ENCODE data around the gene SDF4. TPM values are rescaled to one million over a fixed set of nuclear protein-coding genes. Genes with fewer than 3 reads are reported as not detected.
"Not testable (repeated sequence)": the region's sequence is repeated elsewhere in the genome, so short reads cannot be mapped to it uniquely, and the experiment has no call there.

Gene SDF4
- polyA plus RNA-seq, 12 donors: 71.1 to 160 (median 81.8) TPM; not detected in 1

GRCh38 chr1:1199961-1200875 lies 31.6 kb downstream of the SDF4 start:
- no peak for DNase-seq

- DNase-seq: no peak
Observed at GRCh38 chr1:1199141-1199960, 32.5 kb downstream of the SDF4 start.

GRCh38 chr1:1198423-1199140 lies 33.2 kb downstream of the SDF4 start:
- no peak for DNase-seq

- DNase-seq: no peak
Observed at GRCh38 chr1:1197551-1198422, 34.0 kb downstream of the SDF4 start.

- no peak for DNase-seq
Observed at GRCh38 chr1:1197188-1197500, 34.7 kb downstream of the SDF4 start.

- no peak for DNase-seq
Observed at GRCh38 chr1:1196431-1197187, 35.2 kb downstream of the SDF4 start.

GRCh38 chr1:1195726-1196125 lies 36.1 kb downstream of the SDF4 start:
- DNase-seq: not testable (repeated sequence)

GRCh38 chr1:1194723-1195122 lies 37.1 kb downstream of the SDF4 start:
- no peak for DNase-seq

GRCh38 chr1:1191734-1192133 lies 40.1 kb downstream of the SDF4 start:
- no peak for DNase-seq

- DNase-seq: no peak
Observed at GRCh38 chr1:1189111-1189510, 42.7 kb downstream of the SDF4 start.

GRCh38 chr1:1187938-1188337 lies 43.9 kb downstream of the SDF4 start:
- DNase-seq: no peak

- DNase-seq: no peak
Observed at GRCh38 chr1:1185101-1185765, 46.6 kb downstream of the SDF4 start.

GRCh38 chr1:1183833-1184775 lies 47.7 kb downstream of the SDF4 start:
- no peak for DNase-seq

- no peak for DNase-seq
Observed at GRCh38 chr1:1183221-1183747, 48.5 kb downstream of the SDF4 start.

- no peak for DNase-seq
Observed at GRCh38 chr1:1182491-1183220, 49.1 kb downstream of the SDF4 start.

- DNase-seq: no peak
Observed at GRCh38 chr1:1181938-1182410, 49.8 kb downstream of the SDF4 start.

- DNase-seq: no peak
Observed at GRCh38 chr1:1181129-1181937, 50.5 kb downstream of the SDF4 start.
